Left ventricle myocardium inferior (tissue), 1 donor: ENCODE results near the gene SMCO4. TPM values are rescaled to one million over a fixed set of nuclear protein-coding genes. Genes with fewer than 3 reads are reported as not detected.

Source experiments
- DNase-seq: peaks from one replicate; pipeline ENCODE4 v3.0.0-alpha.2; 2020
- H3K27ac ChIP-seq: fragments of 200-600 bp; replicated peaks from 2 replicates; pipeline ENCODE4 v1.8.0; 2021
- H3K27me3 ChIP-seq: fragments of 200-600 bp; 2 replicates; pipeline ENCODE4 v1.8.0; 2021; ENCODE audit warnings: low read depth
- H3K36me3 ChIP-seq: fragments of 200-600 bp; 2 replicates; pipeline ENCODE4 v1.8.0; 2021
- H3K4me1 ChIP-seq: fragments of 200-600 bp; 2 replicates; pipeline ENCODE4 v1.8.0; 2021
- H3K4me3 ChIP-seq: fragments of 200-600 bp; 2 replicates; pipeline ENCODE4 v1.8.0; 2021; ENCODE audit warnings: mild to moderate bottlenecking, moderate library complexity
- H3K9me3 ChIP-seq: fragments of 200-600 bp; replicated peaks from 2 replicates; pipeline ENCODE4 v1.8.0; 2021
- intact Hi-C: fragments of 100-400 bp; cut with micrococcal nuclease; formaldehyde crosslinking; loops from one replicate; pipeline ENCODE4 v1.11.0; 2022
- total RNA-seq: library from RNA; stranded (reverse); fragmentation: NEBNext Ultra II Directional; extraction: Animal tissue kit (Norgen Biotek cat#: 25700); gene quantifications from one replicate; pipeline ENCODE4 v1.2.1, GENCODE V29; 2021
- TF ChIP-seq, protein P1 (sequence below): fragments of 200-600 bp; IDR thresholded peaks from 2 replicates; pipeline ENCODE4 v1.8.0; 2021; ENCODE audit warnings: antibody characterized with exemption, mild to moderate bottlenecking, borderline replicate concordance
- donor health status: DM: no; HTN: yes; CAD: no; lungs with severe emphysema.

The SMCO4 gene
- total RNA-seq, 1 donor from 2014 or later, result 57.6 TPM

DNA sequence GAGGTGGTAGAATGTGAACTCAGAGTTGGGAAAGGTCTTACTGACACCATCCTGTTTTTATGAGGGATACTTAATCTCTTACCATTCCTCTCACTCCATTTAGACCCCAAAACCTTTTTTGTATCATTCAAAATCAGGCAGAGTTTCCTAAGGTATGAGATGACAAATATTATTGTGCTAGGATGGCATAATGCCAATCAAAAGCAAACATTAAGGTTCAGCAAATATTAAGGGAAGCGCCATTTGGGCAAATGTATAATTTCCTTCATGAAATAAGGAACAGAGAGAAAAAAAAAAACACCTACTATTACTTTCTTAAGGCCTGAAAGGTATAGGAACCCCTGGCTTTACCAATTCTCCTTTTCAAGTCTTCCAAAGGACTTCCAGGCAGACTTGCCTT lies 62.4 kb downstream of the SMCO4 start:
- Histone ChIP-seq H3K36me3 (peaks cover 25% of the 10 kb centered on the region), H3K4me1 (peaks cover 13% of the 10 kb centered on the region), H3K9me3 (no peaks in the 10 kb centered on the region), H3K4me3 (no peak overlapping the region), H3K27ac (no peak overlapping the region), H3K27me3 (no peaks in the 10 kb centered on the region)
- TF ChIP-seq, protein P1, sequence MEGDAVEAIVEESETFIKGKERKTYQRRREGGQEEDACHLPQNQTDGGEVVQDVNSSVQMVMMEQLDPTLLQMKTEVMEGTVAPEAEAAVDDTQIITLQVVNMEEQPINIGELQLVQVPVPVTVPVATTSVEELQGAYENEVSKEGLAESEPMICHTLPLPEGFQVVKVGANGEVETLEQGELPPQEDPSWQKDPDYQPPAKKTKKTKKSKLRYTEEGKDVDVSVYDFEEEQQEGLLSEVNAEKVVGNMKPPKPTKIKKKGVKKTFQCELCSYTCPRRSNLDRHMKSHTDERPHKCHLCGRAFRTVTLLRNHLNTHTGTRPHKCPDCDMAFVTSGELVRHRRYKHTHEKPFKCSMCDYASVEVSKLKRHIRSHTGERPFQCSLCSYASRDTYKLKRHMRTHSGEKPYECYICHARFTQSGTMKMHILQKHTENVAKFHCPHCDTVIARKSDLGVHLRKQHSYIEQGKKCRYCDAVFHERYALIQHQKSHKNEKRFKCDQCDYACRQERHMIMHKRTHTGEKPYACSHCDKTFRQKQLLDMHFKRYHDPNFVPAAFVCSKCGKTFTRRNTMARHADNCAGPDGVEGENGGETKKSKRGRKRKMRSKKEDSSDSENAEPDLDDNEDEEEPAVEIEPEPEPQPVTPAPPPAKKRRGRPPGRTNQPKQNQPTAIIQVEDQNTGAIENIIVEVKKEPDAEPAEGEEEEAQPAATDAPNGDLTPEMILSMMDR, result no peak
- intact Hi-C loops, result loop anchor here (10.0 kb wide), 1 partner anchor 174 kb away; no protein-coding TSS in a partner anchor
- no peak for DNase-seq

DNA sequence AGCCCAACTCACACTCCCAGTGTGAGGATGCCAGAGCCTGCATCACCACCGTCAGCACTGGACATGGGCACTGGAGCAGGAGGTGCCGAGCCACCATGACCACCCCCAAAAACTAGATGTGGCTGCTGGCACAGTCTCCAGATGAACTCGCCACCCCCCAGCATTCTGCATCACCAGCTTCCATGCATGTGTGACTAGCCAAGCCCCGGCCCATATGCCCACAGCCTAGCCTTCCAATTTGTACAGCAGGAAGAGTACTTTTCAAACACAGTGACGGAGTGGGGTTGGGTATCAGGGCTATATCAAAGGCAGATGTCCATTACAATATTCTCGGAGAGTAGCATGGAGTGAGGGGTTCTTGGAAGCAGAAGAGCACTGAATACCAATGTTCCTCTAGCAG lies 62.9 kb downstream of the SMCO4 start:
- Histone ChIP-seq H3K9me3 (no peaks in the 10 kb centered on the region), H3K27me3 (no peaks in the 10 kb centered on the region), H3K4me1 (peaks cover 10% of the 10 kb centered on the region), H3K4me3 (no peak overlapping the region), H3K36me3 (peaks cover 25% of the 10 kb centered on the region), H3K27ac (no peak overlapping the region)
- TF ChIP-seq, protein P1, result no peak
- DNase-seq, result no peak
- intact Hi-C loops, result loop anchor here (10.0 kb wide), 1 partner anchor 175 kb away; no protein-coding TSS in a partner anchor

DNA sequence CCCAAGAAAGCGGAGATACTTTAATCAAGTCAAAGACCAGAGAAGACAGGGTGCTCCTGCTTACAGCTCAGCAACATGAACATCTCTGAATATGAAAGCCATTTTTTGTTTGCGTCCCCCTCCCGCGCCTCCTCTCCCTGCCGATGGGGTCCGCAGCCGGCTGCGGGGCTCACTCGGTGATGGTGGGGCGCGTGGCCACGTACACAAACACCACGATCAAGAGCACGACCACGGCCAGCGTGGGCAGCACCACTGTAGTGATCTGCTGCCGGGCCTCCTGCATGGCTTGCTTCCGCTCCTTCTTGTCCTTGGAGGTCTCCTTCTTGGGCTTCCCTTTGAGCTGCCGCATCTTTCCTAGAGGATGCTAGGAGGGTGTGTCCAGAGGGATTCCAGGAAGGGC lies 64.3 kb downstream of the SMCO4 start:
- TF ChIP-seq, protein P1, result no peak
- Histone ChIP-seq H3K27me3 (no peaks in the 10 kb centered on the region), H3K27ac (no peak overlapping the region), H3K36me3 (peaks cover 25% of the 10 kb centered on the region), H3K4me1 (peaks cover 6% of the 10 kb centered on the region), H3K4me3 (no peak overlapping the region), H3K9me3 (no peaks in the 10 kb centered on the region)
- intact Hi-C loops, result no loop called here
- no peak for DNase-seq

DNA sequence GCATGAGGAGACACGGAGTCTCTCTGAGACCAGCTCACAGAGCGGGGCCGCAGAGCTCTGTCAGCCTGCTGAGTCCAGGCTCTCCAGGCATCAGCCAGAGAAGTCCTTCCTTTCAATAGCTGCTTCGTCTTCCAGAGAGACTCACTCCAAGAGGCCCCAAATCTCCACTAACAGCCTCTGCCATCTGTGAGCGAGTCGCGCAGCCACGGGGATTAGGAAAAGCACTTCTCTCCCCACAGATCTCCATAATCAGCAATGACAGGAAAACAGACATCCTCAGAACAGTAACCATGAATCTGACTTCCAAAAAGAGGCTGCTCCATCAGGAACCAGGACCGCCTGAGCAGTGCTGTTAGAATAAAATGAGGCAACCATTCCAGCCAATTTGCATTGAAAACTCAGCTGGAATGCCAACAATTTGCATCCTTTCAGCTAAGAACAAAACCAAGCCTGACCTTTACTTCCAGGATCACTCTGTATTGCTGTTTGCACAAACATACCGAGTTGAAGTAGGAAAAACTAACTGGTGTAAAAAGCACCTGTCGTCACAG lies 65.4 kb downstream of the SMCO4 start:
- Histone ChIP-seq H3K4me3 (no peak overlapping the region), H3K27ac (no peak overlapping the region), H3K27me3 (no peaks in the 10 kb centered on the region), H3K9me3 (no peaks in the 10 kb centered on the region), H3K36me3 (peaks cover 25% of the 10 kb centered on the region), H3K4me1 (peaks cover 10% of the 10 kb centered on the region)
- intact Hi-C loops, result no loop called here
- TF ChIP-seq, protein P1, result no peak
- no peak for DNase-seq

DNA sequence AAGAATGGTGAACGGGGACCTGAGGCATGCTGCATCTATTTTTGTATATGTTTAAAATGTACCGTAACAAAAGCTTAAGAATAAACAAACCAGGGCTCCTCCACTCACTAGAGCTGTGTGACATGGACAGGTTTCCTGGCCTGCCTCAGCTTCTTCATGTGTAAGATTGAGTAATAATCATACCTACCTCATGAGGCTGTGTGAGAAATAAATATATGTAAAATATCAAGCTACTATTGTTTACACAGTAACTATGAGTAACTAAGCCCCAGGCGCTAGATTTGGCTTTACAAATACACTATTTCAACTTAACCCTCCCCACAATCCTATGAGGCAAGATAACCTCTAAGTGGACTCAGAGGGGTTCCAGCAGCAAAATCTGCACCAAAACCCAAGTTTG lies 66.4 kb downstream of the SMCO4 start:
- H3K36me3 ChIP-seq, result peaks cover 25% of the 10 kb centered on the region
- intact Hi-C loops, result no loop called here
- H3K4me1 ChIP-seq, result peaks cover 10% of the 10 kb centered on the region
- no peaks in the 10 kb centered on the region for H3K27me3 ChIP-seq
- DNase-seq, result no peak
- H3K9me3 ChIP-seq, result no peaks in the 10 kb centered on the region
- H3K27ac ChIP-seq, result no peak overlapping the region
- TF ChIP-seq, protein P1, result no peak
- H3K4me3 ChIP-seq, result no peak overlapping the region

DNA sequence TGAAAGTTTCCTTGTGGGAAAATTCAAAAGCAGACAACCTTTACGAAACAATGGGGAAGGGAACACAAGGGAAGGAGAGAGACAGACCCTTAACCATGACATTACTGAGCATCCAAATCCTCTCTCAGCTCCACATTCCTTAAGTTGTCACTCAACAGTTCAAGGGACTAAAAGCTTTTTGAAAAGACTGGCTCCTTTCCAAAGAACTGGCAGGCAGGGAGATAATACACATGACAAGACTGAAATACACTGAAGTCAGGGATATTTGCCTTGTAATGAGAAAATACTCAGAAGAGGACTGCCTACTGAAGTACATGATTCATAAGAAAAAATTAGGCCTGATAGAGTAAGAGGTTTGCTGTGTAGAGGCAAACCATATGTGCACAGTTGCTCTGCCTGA lies 69.1 kb downstream of the SMCO4 start:
- intact Hi-C loops, result no loop called here
- TF ChIP-seq, protein P1, result no peak
- H3K27ac ChIP-seq, result no peak overlapping the region
- H3K36me3 ChIP-seq, result peaks cover 25% of the 10 kb centered on the region
- no peak for DNase-seq
- H3K27me3 ChIP-seq, result no peaks in the 10 kb centered on the region
- peaks cover 10% of the 10 kb centered on the region for H3K4me1 ChIP-seq
- no peaks in the 10 kb centered on the region for H3K9me3 ChIP-seq
- no peak overlapping the region for H3K4me3 ChIP-seq
